MM.1S (cell line): ENCODE results near the gene TFAP2B.

ENCODE experiments used
- DNase-seq: peaks from one replicate; pipeline ENCODE4 v3.0.0-alpha.2; 2015
- H2AFZ ChIP-seq: fragments of 300-600 bp; sonication (generic); 2 replicates; pipeline ENCODE4 v1.6.0; 2016; ENCODE audit warnings: antibody characterized with exemption, low read length
- H3F3A ChIP-seq: fragments of 300-600 bp; sonication (generic); 2 replicates; pipeline ENCODE4 v1.6.1; 2016; ENCODE audit warnings: mild to moderate bottlenecking, antibody characterized with exemption, low read length, moderate library complexity, mixed read lengths; ENCODE audit not compliant: insufficient read depth
- H3K27ac ChIP-seq: fragments of 300-600 bp; sonication (generic); 2 replicates; pipeline ENCODE4 v1.5.1; 2016; ENCODE audit warnings: mild to moderate bottlenecking, low read length
- H3K27me3 ChIP-seq: fragments of 300-600 bp; sonication (generic); replicated peaks from 2 replicates; pipeline ENCODE4 v1.6.0; 2016; ENCODE audit warnings: low read length; ENCODE audit not compliant: insufficient read depth
- H3K36me3 ChIP-seq: fragments of 300-600 bp; sonication (generic); replicated peaks from 2 replicates; pipeline ENCODE4 v1.6.1; 2016; ENCODE audit warnings: mild to moderate bottlenecking, low read length, mixed read lengths; ENCODE audit not compliant: insufficient read depth
- H3K4me1 ChIP-seq: fragments of 300-600 bp; sonication (generic); 2 replicates; pipeline ENCODE4 v1.6.1; 2016; ENCODE audit warnings: low read length, mixed read lengths
- H3K4me2 ChIP-seq: fragments of 300-600 bp; sonication (generic); 2 replicates; pipeline ENCODE4 v1.6.0; 2016; ENCODE audit warnings: low read depth, low read length
- H3K4me3 ChIP-seq: fragments of 300-600 bp; sonication (generic); 2 replicates; pipeline ENCODE4 v1.5.1; 2016; ENCODE audit warnings: low read length, mixed read lengths
- H3K79me2 ChIP-seq: fragments of 300-600 bp; sonication (generic); 2 replicates; pipeline ENCODE4 v1.6.1; 2016; ENCODE audit warnings: mixed run types, low read length, mixed read lengths
- H3K9ac ChIP-seq: fragments of 300-600 bp; sonication (generic); 2 replicates; pipeline ENCODE4 v1.6.1; 2016; ENCODE audit warnings: low read length, mixed read lengths
- H3K9me2 ChIP-seq: fragments of 300-600 bp; sonication (generic); replicated peaks from 2 replicates; pipeline ENCODE4 v1.6.1; 2016; ENCODE audit warnings: mild to moderate bottlenecking, low read length, mixed read lengths; ENCODE audit not compliant: insufficient read depth
- H3K9me3 ChIP-seq: fragments of 300-600 bp; sonication (generic); replicated peaks from 2 replicates; pipeline ENCODE4 v1.6.1; 2016; ENCODE audit warnings: mild to moderate bottlenecking, low read length, mixed read lengths; ENCODE audit not compliant: insufficient read depth
- H4K20me1 ChIP-seq: fragments of 300-600 bp; sonication (generic); 2 replicates; pipeline ENCODE4 v1.6.1; 2016; ENCODE audit warnings: mild to moderate bottlenecking, low read length, moderate library complexity, mixed read lengths; ENCODE audit not compliant: insufficient read depth
- EZH2 ChIP-seq: fragments of 300-600 bp; sonication (generic); optimal IDR thresholded peaks from 2 replicates; pipeline ENCODE3; 2017; ENCODE audit warnings: low read depth, mild to moderate bottlenecking, antibody characterized with exemption, low read length, mixed read lengths
- EZH2phosphoT487 ChIP-seq: fragments of 300-600 bp; sonication (generic); IDR thresholded peaks from 2 replicates; pipeline ENCODE4 v1.6.1; 2018; ENCODE audit warnings: antibody characterized with exemption, low read length
- TF ChIP-seq, protein P1 (sequence below): fragments of 300-600 bp; sonication (generic); IDR thresholded peaks from 2 replicates; pipeline ENCODE4 v1.5.1; 2016; ENCODE audit warnings: antibody characterized with exemption, low read length, mixed read lengths

The TFAP2B gene

DNA sequence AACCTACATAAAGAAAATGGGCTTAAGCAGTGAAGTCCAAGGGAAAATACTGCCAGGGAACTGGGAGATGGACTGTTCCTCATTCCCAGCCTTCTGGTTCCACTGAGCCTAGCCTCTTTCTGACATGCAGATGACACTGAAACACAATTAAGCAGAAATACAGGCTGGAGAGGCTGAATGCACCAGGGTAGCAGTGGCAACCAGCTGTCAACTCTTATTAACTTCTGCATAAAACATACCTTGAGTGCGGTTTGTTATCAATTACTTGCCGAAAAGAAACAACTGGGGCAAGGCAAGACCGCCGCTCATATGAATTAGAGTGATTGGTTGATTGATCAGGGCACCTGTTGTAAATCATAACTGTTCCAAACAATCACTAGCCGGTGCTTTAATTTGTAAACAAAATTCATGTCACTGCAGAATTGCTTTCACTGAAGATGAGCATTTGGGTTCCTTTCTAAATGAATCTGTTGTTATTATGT lies 16.3 kb downstream of the TFAP2B start:
- Histone ChIP-seq H3K4me3 (no peak overlapping the region), H4K20me1 (no peaks in the 10 kb centered on the region), H2AFZ (no peak overlapping the region), H3K4me2 (no peak overlapping the region), H3K9ac (no peak overlapping the region), H3K79me2 (no peaks in the 10 kb centered on the region), H3K9me3 (no peaks in the 10 kb centered on the region), H3K36me3 (no peaks in the 10 kb centered on the region), H3F3A (no peaks in the 10 kb centered on the region), H3K27ac (no peak overlapping the region), H3K9me2 (no peaks in the 10 kb centered on the region), H3K27me3 (no peaks in the 10 kb centered on the region), H3K4me1 (no peaks in the 10 kb centered on the region)
- TF ChIP-seq, protein P1, sequence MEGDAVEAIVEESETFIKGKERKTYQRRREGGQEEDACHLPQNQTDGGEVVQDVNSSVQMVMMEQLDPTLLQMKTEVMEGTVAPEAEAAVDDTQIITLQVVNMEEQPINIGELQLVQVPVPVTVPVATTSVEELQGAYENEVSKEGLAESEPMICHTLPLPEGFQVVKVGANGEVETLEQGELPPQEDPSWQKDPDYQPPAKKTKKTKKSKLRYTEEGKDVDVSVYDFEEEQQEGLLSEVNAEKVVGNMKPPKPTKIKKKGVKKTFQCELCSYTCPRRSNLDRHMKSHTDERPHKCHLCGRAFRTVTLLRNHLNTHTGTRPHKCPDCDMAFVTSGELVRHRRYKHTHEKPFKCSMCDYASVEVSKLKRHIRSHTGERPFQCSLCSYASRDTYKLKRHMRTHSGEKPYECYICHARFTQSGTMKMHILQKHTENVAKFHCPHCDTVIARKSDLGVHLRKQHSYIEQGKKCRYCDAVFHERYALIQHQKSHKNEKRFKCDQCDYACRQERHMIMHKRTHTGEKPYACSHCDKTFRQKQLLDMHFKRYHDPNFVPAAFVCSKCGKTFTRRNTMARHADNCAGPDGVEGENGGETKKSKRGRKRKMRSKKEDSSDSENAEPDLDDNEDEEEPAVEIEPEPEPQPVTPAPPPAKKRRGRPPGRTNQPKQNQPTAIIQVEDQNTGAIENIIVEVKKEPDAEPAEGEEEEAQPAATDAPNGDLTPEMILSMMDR = no peak
- TF ChIP-seq EZH2phosphoT487 (no peak), EZH2 (no peak)
- DNase-seq = no peak

DNA sequence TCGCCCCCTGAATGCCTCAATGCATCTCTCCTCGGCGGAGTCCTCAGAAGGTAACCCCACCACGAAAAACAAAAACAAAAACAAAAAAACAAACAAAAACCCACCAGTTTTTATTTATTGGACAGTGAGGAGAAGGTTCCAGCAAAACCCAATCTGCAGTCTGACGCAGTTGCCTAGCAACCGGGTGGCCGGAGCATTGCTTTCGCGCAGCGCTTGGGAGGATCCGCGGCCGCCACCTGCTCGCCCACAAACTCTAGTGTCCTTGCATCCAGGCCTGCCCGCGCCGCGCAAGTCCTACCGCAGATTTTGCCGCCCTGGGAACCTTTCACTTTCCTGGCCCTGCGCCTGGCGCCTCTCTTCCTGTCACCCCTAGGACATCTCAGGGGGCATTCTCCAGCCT lies 17.6 kb downstream of the TFAP2B start:
- H3K4me2 ChIP-seq = no peak overlapping the region
- no peak overlapping the region for H3K27ac ChIP-seq
- no peaks in the 10 kb centered on the region for H3K79me2 ChIP-seq
- H3K4me3 ChIP-seq = no peak overlapping the region
- H3K27me3 ChIP-seq = no peaks in the 10 kb centered on the region
- H3K9me3 ChIP-seq = no peaks in the 10 kb centered on the region
- no peaks in the 10 kb centered on the region for H3F3A ChIP-seq
- H2AFZ ChIP-seq = no peak overlapping the region
- TF ChIP-seq EZH2 (no peak), EZH2phosphoT487 (no peak)
- TF ChIP-seq, protein P1 = no peak
- H3K36me3 ChIP-seq = no peaks in the 10 kb centered on the region
- no peaks in the 10 kb centered on the region for H3K9me2 ChIP-seq
- no peaks in the 10 kb centered on the region for H4K20me1 ChIP-seq
- H3K9ac ChIP-seq = no peak overlapping the region
- H3K4me1 ChIP-seq = no peaks in the 10 kb centered on the region
- DNase-seq = no peak

DNA sequence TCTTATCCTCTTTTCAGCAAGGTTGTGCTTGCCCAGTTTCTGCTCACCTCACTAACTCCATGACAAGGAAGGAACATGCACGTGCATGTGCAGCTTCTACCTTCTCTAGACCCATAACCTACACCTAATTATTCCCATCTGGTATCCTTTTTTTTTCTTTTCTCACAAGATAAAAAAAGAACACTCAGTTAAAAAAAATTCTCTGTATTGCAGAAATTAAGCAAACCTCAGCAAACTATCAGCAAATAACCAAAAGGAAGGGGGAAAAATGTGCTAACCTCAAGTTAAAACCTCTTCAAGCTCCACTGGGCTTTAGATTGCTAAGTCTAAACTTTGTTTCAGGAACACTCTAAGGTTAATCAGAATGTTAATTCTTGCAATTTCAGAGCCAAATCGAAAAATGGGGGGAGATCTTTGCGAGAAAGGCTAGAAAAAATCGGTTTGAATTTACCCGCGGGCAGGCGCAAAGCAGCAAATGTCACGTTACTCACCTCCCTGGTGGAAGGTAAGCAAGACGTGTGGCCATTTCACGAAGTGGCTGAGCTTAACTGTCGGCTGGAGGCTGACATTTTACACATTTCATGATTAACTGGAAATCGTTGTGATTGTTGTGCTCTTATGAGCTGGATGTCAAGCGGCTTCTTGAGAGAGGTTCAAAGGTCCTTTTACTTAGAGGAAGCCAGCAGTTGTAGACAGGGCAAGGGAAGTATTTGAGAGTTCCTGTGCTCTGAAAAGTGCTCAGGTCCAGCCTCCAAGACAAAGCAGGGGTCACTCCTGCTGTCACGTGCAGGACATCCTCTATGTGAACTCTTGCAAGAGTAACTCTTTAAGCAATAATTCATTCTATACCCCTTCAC lies 19.1 kb downstream of the TFAP2B start:
- no peaks in the 10 kb centered on the region for H3F3A ChIP-seq
- no peaks in the 10 kb centered on the region for H3K4me1 ChIP-seq
- H3K4me2 ChIP-seq = no peak overlapping the region
- no peak overlapping the region for H3K27ac ChIP-seq
- TF ChIP-seq, protein P1 = no peak
- no peak for TF ChIP-seq EZH2phosphoT487
- TF ChIP-seq EZH2 = no peak
- DNase-seq = no peak
- no peak overlapping the region for H3K4me3 ChIP-seq
- H3K79me2 ChIP-seq = no peaks in the 10 kb centered on the region
- no peaks in the 10 kb centered on the region for H3K27me3 ChIP-seq
- H3K9me2 ChIP-seq = no peaks in the 10 kb centered on the region
- H4K20me1 ChIP-seq = no peaks in the 10 kb centered on the region
- H3K9ac ChIP-seq = no peak overlapping the region
- no peak overlapping the region for H2AFZ ChIP-seq
- H3K36me3 ChIP-seq = no peaks in the 10 kb centered on the region
- H3K9me3 ChIP-seq = no peaks in the 10 kb centered on the region
